Trophoblast cell (in vitro differentiated cells and primary cell): ENCODE results near the gene PTP4A2.

Experiments
- DNase-seq, 2 donors: peaks; one replicate each; pipeline ENCODE4 v3.0.0-alpha.2; 2016
- H2AFZ ChIP-seq: 2 replicates; pipeline ENCODE4 v1.6.1; 2013; ENCODE audit warnings: low read length, moderate library complexity, mild to moderate bottlenecking; ENCODE audit not compliant: insufficient read depth, poor library complexity
- H2AK5ac ChIP-seq: 2 replicates; pipeline ENCODE4 v1.6.1; 2013; ENCODE audit warnings: mild to moderate bottlenecking, low read length
- H2BK120ac ChIP-seq: 2 replicates; pipeline ENCODE4 v1.6.1; 2013; ENCODE audit warnings: low read length, mild to moderate bottlenecking, moderate library complexity; ENCODE audit not compliant: insufficient read depth, poor library complexity
- H2BK12ac ChIP-seq: 2 replicates; pipeline ENCODE4 v1.6.1; 2013; ENCODE audit warnings: mild to moderate bottlenecking, low read length, moderate library complexity
- H2BK5ac ChIP-seq: 2 replicates; pipeline ENCODE4 v1.6.1; 2013; ENCODE audit warnings: low read length, low read depth, moderate library complexity, mild to moderate bottlenecking; ENCODE audit not compliant: poor library complexity
- H3K14ac ChIP-seq: 2 replicates; pipeline ENCODE4 v1.6.1; 2013; ENCODE audit warnings: mild to moderate bottlenecking, low read length
- H3K18ac ChIP-seq: 2 replicates; pipeline ENCODE4 v1.6.1; 2013; ENCODE audit warnings: mild to moderate bottlenecking, low read length
- H3K23ac ChIP-seq: 2 replicates; pipeline ENCODE4 v1.6.1; 2013; ENCODE audit warnings: low read length
- H3K27ac ChIP-seq: 2 replicates; pipeline ENCODE4 v1.5.1; 2013; ENCODE audit warnings: low read depth, mild to moderate bottlenecking, inconsistent platforms, low read length, moderate library complexity
- H3K27me3 ChIP-seq: 2 replicates; pipeline ENCODE4 v1.6.1; 2013; ENCODE audit warnings: inconsistent platforms, mild to moderate bottlenecking, low read length, moderate library complexity; ENCODE audit not compliant: insufficient read depth
- H3K36me3 ChIP-seq, 2 experiments: 1 replicate in 1 of 2; 2 replicates in 1 of 2; pipeline ENCODE4 v1.6.1; 2013; ENCODE audit warnings: low read length in 2 of 2, mild to moderate bottlenecking in 2 of 2, moderate library complexity in 1 of 2; ENCODE audit not compliant: insufficient read depth in 2 of 2, control insufficient read depth in 1 of 2
- H3K4ac ChIP-seq: 2 replicates; pipeline ENCODE4 v1.6.1; 2013; ENCODE audit warnings: low read depth, mild to moderate bottlenecking, low read length, moderate library complexity
- H3K4me1 ChIP-seq, 2 experiments: 1 replicate in 1 of 2; 2 replicates in 1 of 2; pipeline ENCODE4 v1.6.1; 2013; ENCODE audit warnings: low read length in 2 of 2, mild to moderate bottlenecking in 2 of 2, moderate library complexity in 1 of 2; ENCODE audit not compliant: insufficient read depth in 2 of 2, control insufficient read depth in 1 of 2
- H3K4me2 ChIP-seq: 2 replicates; pipeline ENCODE4 v1.6.1; 2013; ENCODE audit warnings: inconsistent platforms, mild to moderate bottlenecking, low read length, moderate library complexity
- H3K4me3 ChIP-seq: 2 replicates; pipeline ENCODE4 v1.5.1; 2013; ENCODE audit warnings: mild to moderate bottlenecking, low read depth, low read length, inconsistent platforms
- H3K79me1 ChIP-seq: one replicate; pipeline ENCODE4 v1.6.1; 2013; ENCODE audit warnings: low read length
- H3K79me2 ChIP-seq: 2 replicates; pipeline ENCODE4 v1.6.1; 2013; ENCODE audit warnings: low read length, mild to moderate bottlenecking; ENCODE audit not compliant: control insufficient read depth, insufficient read depth, poor library complexity
- H3K9ac ChIP-seq: 2 replicates; pipeline ENCODE4 v1.6.1; 2013; ENCODE audit warnings: mild to moderate bottlenecking, low read length
- H3K9me3 ChIP-seq: 2 replicates; pipeline ENCODE4 v1.6.1; 2013; ENCODE audit warnings: low read depth, mild to moderate bottlenecking, control low read depth, inconsistent platforms, low read length; ENCODE audit not compliant: insufficient read depth
- H4K12ac ChIP-seq: 2 replicates; pipeline ENCODE4 v1.6.1; 2013; ENCODE audit warnings: low read depth, mild to moderate bottlenecking, low read length, moderate library complexity
- H4K8ac ChIP-seq: 2 replicates; pipeline ENCODE4 v1.6.1; 2013; ENCODE audit warnings: low read depth, mild to moderate bottlenecking, low read length, moderate library complexity
- H4K91ac ChIP-seq: one replicate; pipeline ENCODE4 v1.6.1; 2013; ENCODE audit warnings: low read depth, mild to moderate bottlenecking, low read length, moderate library complexity
- WGBS: extraction: QIAGEN DNeasy Blood & Tissue Kit; methylation state at CpG from one replicate; pipeline ENCODE4 v1.1.7; 2013; ENCODE audit warnings: missing lambda C conversion rate; ENCODE audit not compliant: insufficient read length, insufficient coverage; ENCODE audit errors: extremely low coverage; 5-methylcytosine and 5-hydroxymethylcytosine counted together

The PTP4A2 gene

GRCh38 chr1:31878058-31878457 lies 60.1 kb downstream of the PTP4A2 start:
- H3K18ac ChIP-seq = no peak overlapping the region
- H3K9me3 ChIP-seq = no peaks in the 10 kb centered on the region
- no peak overlapping the region for H3K4me3 ChIP-seq
- H2AFZ ChIP-seq = no peak overlapping the region
- H3K9ac ChIP-seq = no peak overlapping the region
- H3K79me2 ChIP-seq = no peaks in the 10 kb centered on the region
- no peak overlapping the region for H3K23ac ChIP-seq
- H3K4ac ChIP-seq = no peak overlapping the region
- H3K4me1 ChIP-seq = no peaks in the 10 kb centered on the region
- H3K27ac ChIP-seq = no peak overlapping the region
- no peak overlapping the region for H2BK12ac ChIP-seq
- no peak for DNase-seq
- H3K79me1 ChIP-seq = no peaks in the 10 kb centered on the region
- no peak overlapping the region for H3K4me2 ChIP-seq
- H2BK120ac ChIP-seq = no peak overlapping the region
- H2AK5ac ChIP-seq = no peak overlapping the region
- H3K27me3 ChIP-seq = no peaks in the 10 kb centered on the region
- H3K36me3 ChIP-seq = no peaks in the 10 kb centered on the region
- no peak overlapping the region for H3K14ac ChIP-seq
- H4K8ac ChIP-seq = no peak overlapping the region
- no peak overlapping the region for H4K12ac ChIP-seq
- no peak overlapping the region for H2BK5ac ChIP-seq
- WGBS = no CpG with 5 or more reads among the region's 6 CpGs
- no peak overlapping the region for H4K91ac ChIP-seq

- Histone ChIP-seq H2BK120ac (no peak overlapping the region), H2BK12ac (no peak overlapping the region), H2AK5ac (no peak overlapping the region), H3K4ac (no peak overlapping the region), H3K4me1 (no peaks in the 10 kb centered on the region), H3K27me3 (no peaks in the 10 kb centered on the region), H3K9ac (no peak overlapping the region), H3K4me2 (no peak overlapping the region), H3K79me1 (no peaks in the 10 kb centered on the region), H3K27ac (no peak overlapping the region), H4K91ac (no peak overlapping the region), H4K8ac (no peak overlapping the region), H3K36me3 (no peaks in the 10 kb centered on the region), H3K79me2 (no peaks in the 10 kb centered on the region), H4K12ac (no peak overlapping the region), H2AFZ (no peak overlapping the region), H3K4me3 (no peak overlapping the region), H3K23ac (no peak overlapping the region), H2BK5ac (no peak overlapping the region), H3K18ac (no peak overlapping the region), H3K14ac (no peak overlapping the region), H3K9me3 (no peaks in the 10 kb centered on the region)
- DNase-seq = no peak
- no CpG with 5 or more reads among the region's 4 CpGs for WGBS
Measured at GRCh38 chr1:31877544-31877943, 60.6 kb downstream of the PTP4A2 start.

GRCh38 chr1:31875636-31876236 lies 62.4 kb downstream of the PTP4A2 start:
- Histone ChIP-seq H2BK120ac (no peak overlapping the region), H4K91ac (no peak overlapping the region), H3K9ac (no peak overlapping the region), H2AK5ac (no peak overlapping the region), H2BK12ac (no peak overlapping the region), H3K79me1 (no peaks in the 10 kb centered on the region), H3K79me2 (no peaks in the 10 kb centered on the region), H3K23ac (no peak overlapping the region), H3K4me3 (no peak overlapping the region), H3K4ac (no peak overlapping the region), H3K9me3 (no peaks in the 10 kb centered on the region), H3K4me1 (no peaks in the 10 kb centered on the region), H2BK5ac (no peak overlapping the region), H2AFZ (no peak overlapping the region), H3K36me3 (no peaks in the 10 kb centered on the region), H4K8ac (no peak overlapping the region), H3K14ac (no peak overlapping the region), H4K12ac (no peak overlapping the region), H3K27ac (no peak overlapping the region), H3K27me3 (no peaks in the 10 kb centered on the region), H3K18ac (no peak overlapping the region), H3K4me2 (no peak overlapping the region)
- WGBS = no CpG with 5 or more reads among the region's 11 CpGs
- no peak for DNase-seq

GRCh38 chr1:31874942-31875341 lies 63.2 kb downstream of the PTP4A2 start:
- Histone ChIP-seq H3K4me2 (no peak overlapping the region), H2BK5ac (no peak overlapping the region), H3K4ac (no peak overlapping the region), H3K4me1 (no peaks in the 10 kb centered on the region), H3K18ac (no peak overlapping the region), H2BK12ac (no peak overlapping the region), H2AK5ac (no peak overlapping the region), H3K27ac (no peak overlapping the region), H2AFZ (no peak overlapping the region), H3K14ac (no peak overlapping the region), H3K23ac (no peak overlapping the region), H3K9me3 (no peaks in the 10 kb centered on the region), H3K79me2 (no peaks in the 10 kb centered on the region), H3K9ac (no peak overlapping the region), H3K4me3 (no peak overlapping the region), H3K79me1 (no peaks in the 10 kb centered on the region), H4K91ac (no peak overlapping the region), H4K8ac (no peak overlapping the region), H3K36me3 (no peaks in the 10 kb centered on the region), H4K12ac (no peak overlapping the region), H3K27me3 (no peaks in the 10 kb centered on the region), H2BK120ac (no peak overlapping the region)
- DNase-seq = no peak
- no CpG with 5 or more reads among the region's 3 CpGs for WGBS
